Measurements from ENCODE around the gene ZNF382. TPM values are rescaled to one million over a fixed set of nuclear protein-coding genes. Genes with fewer than 3 reads are reported as not detected.

The ZNF382 gene
- total and polyA plus RNA-seq, 10 of the 15 experiments (the other 5 are each of a cell fraction or from before 2014, with no cell fraction given) = 0.02 to 0.74 (median 0.55) TPM

DNA sequence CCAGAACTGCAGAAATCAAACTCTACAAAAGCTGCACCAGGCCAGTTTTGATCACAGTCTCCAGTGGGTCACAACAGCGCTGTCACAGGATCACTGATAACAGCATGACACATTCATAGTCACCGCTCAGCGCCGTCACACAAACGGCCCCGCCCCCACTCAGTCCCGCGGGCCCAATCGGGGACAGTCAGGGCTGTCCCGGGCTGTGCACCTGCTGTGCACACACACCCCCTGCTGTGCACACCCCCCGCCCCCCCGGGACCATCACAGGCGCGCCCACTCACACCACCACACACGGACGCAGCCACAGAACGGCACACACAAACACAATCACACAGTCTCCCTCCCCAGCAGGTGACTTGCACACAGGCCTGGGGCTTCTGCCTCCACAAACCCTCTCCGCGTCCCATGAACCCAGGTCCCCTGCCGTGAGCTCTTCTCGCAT, 435 bp upstream of the ZNF382 start (continued):
- TF ChIP-seq REST (IDR thresholded peaks at IDR 0.05; ENCODE audit: low read depth, low read length) (no peak), SIX5 (IDR thresholded peaks at IDR 0.05; ENCODE audit: low read depth, low read length, severe bottlenecking) (no peak), IKZF1 (conservative IDR thresholded peaks at IDR 0.05) (no peak), HCFC1 (IDR thresholded peaks at IDR 0.05; ENCODE audit: low read length) (no peak), HSF1 (IDR thresholded peaks at IDR 0.05; ENCODE audit: low read depth, low read length) (no peak), PAX5 (IDR thresholded peaks at IDR 0.05; ENCODE audit: borderline replicate concordance, low read depth, low read length) (no peak), IRF5 (IDR thresholded peaks at IDR 0.05; ENCODE audit: borderline replicate concordance) (no peak), MLLT1 (IDR thresholded peaks at IDR 0.05) (peak; percentile 64; the same call in 1 of the 2 replicates), TCF7 (IDR thresholded peaks at IDR 0.05; ENCODE audit: borderline replicate concordance) (no peak), NBN (IDR thresholded peaks at IDR 0.05) (peak; percentile 77; the same call in 1 of the 2 replicates), MXI1 (IDR thresholded peaks at IDR 0.05; ENCODE audit: low read depth, low read length) (peak; percentile 91), SP1 (IDR thresholded peaks at IDR 0.05; ENCODE audit: low read depth, low read length) (peak; percentile 28), BMI1 (IDR thresholded peaks at IDR 0.05; ENCODE audit: borderline replicate concordance) (no peak), IRF4 (IDR thresholded peaks at IDR 0.05; ENCODE audit: low read depth, low read length) (no peak)
- TF ChIP-seq, protein P1, sequence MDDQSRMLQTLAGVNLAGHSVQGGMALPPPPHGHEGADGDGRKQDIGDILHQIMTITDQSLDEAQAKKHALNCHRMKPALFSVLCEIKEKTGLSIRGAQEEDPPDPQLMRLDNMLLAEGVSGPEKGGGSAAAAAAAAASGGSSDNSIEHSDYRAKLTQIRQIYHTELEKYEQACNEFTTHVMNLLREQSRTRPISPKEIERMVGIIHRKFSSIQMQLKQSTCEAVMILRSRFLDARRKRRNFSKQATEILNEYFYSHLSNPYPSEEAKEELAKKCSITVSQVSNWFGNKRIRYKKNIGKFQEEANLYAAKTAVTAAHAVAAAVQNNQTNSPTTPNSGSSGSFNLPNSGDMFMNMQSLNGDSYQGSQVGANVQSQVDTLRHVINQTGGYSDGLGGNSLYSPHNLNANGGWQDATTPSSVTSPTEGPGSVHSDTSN (IDR thresholded peaks at IDR 0.05; ENCODE audit: insufficient replicate concordance, low read depth, low read length) = peak; percentile 12
- TF ChIP-seq, protein P2, sequence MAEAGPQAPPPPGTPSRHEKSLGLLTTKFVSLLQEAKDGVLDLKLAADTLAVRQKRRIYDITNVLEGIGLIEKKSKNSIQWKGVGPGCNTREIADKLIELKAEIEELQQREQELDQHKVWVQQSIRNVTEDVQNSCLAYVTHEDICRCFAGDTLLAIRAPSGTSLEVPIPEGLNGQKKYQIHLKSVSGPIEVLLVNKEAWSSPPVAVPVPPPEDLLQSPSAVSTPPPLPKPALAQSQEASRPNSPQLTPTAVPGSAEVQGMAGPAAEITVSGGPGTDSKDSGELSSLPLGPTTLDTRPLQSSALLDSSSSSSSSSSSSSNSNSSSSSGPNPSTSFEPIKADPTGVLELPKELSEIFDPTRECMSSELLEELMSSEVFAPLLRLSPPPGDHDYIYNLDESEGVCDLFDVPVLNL (IDR thresholded peaks at IDR 0.05; ENCODE audit: low read depth, low read length) = peak; percentile 83
- TF ChIP-seq, protein P3, sequence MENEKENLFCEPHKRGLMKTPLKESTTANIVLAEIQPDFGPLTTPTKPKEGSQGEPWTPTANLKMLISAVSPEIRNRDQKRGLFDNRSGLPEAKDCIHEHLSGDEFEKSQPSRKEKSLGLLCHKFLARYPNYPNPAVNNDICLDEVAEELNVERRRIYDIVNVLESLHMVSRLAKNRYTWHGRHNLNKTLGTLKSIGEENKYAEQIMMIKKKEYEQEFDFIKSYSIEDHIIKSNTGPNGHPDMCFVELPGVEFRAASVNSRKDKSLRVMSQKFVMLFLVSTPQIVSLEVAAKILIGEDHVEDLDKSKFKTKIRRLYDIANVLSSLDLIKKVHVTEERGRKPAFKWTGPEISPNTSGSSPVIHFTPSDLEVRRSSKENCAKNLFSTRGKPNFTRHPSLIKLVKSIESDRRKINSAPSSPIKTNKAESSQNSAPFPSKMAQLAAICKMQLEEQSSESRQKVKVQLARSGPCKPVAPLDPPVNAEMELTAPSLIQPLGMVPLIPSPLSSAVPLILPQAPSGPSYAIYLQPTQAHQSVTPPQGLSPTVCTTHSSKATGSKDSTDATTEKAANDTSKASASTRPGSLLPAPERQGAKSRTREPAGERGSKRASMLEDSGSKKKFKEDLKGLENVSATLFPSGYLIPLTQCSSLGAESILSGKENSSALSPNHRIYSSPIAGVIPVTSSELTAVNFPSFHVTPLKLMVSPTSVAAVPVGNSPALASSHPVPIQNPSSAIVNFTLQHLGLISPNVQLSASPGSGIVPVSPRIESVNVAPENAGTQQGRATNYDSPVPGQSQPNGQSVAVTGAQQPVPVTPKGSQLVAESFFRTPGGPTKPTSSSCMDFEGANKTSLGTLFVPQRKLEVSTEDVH (IDR thresholded peaks at IDR 0.05; ENCODE audit: low read depth, partially characterized antibody) = no peak
